ENCODE results near the gene TTPAL.

TTPAL gene

DNA sequence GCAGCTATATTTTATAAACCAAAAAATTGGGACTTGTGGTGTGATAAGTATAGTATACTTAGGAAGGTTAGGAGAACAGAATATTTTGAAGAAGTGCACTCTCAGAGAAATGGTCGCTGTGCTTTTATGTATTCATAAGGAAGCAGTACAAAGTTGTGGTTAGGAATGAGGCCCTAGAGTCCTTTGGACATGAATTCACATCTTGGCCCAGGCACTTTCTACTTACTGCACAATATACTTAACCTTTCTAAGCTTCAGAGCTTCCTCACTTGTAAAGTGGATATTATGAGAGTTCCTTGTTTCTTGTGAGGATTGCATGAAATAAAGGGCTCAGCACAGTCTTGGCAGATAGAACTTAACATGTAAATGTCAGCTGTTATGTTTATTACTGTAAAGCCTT, 67.2 kb downstream of the TTPAL start:
- DNase-seq, result no peak

DNA sequence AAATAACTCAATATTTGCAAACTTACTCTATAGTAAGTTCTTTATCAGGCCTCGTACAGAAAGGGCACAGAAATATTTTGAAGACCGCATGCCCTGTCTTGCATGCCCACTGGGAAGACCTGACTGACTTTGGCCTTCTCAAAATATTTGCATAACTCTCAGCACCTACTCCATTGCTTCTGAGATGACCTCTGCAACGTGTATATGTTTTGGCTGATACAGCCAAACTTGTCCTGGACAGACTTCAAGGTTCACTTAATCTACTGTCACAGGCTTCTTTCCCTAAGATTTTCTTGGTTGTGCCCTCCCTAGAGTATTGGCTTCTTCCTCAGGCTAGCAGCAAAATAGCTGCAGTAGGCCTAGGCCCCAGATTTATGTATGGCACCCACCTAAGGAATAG, 67.7 kb downstream of the TTPAL start:
- no peak for DNase-seq

All from activated CD8-positive, alpha-beta memory T cell treated with anti-CD3 and anti-CD28 coated beads for 24 hours (primary cell).